Measurements from ENCODE around the gene PBX1. TPM values are rescaled to one million over a fixed set of nuclear protein-coding genes. Genes with fewer than 3 reads are reported as not detected.

The PBX1 gene
- total and polyA plus RNA-seq, 2 of the 4 experiments (the other 2 are of a cell fraction): 13.9 to 17.9 TPM

DNA sequence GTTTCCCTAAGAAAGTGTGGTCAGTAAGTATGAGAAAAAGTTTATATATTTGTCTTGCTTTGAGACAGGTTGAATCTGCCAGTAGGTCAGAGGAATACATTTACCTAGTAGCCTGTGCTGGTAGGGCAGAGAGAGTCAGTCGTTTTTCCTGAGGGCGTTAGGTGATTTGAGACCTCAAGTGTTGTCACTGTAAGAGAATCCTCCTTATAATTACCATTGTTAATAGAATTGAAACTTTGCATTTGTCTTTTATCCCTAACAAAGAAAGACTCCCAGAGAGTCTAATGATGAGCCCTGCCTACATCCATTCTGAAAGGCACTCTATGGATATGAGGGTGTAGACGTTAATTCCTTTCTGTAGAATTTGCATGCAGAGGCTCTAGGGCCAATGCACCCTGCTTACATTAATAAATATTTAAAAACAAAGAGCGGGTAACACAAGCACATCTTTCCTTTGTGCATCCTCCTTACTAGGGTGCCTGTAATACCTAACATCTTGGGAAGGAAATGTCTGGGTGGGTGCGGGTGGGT, 16.4 kb downstream of the PBX1 start:
- Histone ChIP-seq H2AK9ac (replicated peaks; ENCODE audit: low read depth, low read length, poor library complexity) (no peak overlapping the region), H3K14ac (replicated peaks; ENCODE audit: low read depth, low read length) (0 out of 2 replicates have a peak overlapping the region, but pooled peaks have one; percentile 85), H4K91ac (ENCODE audit: insufficient read depth, low read depth, low read length) (no peak overlapping the region), H2AK5ac (ENCODE audit: low read depth, low read length) (no peak overlapping the region), H3K9me1 (ENCODE audit: insufficient read depth, low read length) (peaks cover 11% of the 10 kb centered on the region), H3K9ac (ENCODE audit: low read depth, low read length) (peak overlapping the region; percentile 64), H2BK15ac (ENCODE audit: low read depth, low read length) (no peak overlapping the region), H2BK5ac (ENCODE audit: low read depth, low read length, poor library complexity, severe bottlenecking) (no peak overlapping the region), H4K8ac (ENCODE audit: low read depth in 2 of 2, low read length in 2 of 2) (peak overlapping the region; percentile 65 to 73; a peak in 3 of 4 replicates), H3K18ac (ENCODE audit: low read depth, low read length) (no peak overlapping the region), H3K4me3 (ENCODE audit: insufficient read depth, low read depth, low read length) (no peak overlapping the region), H3K23ac (ENCODE audit: low read depth, low read length) (peak overlapping the region; percentile 70; the same call in 1 of the 2 replicates), H3K27ac (ENCODE audit: insufficient read depth, low read length) (peak overlapping the region; percentile 84; the same call in 1 of the 2 replicates), H3K27me3 (ENCODE audit: control insufficient read depth, insufficient read depth, low read length) (no peaks in the 10 kb centered on the region), H3K4me2 (ENCODE audit: low read depth, low read length) (peak overlapping the region; percentile 79), H3K9me3 (ENCODE audit: control insufficient read depth, insufficient read depth, low read length) (no peaks in the 10 kb centered on the region), H3K4me1 (ENCODE audit: control insufficient read depth, insufficient read depth, low read length) (peaks cover 15% of the 10 kb centered on the region), H3K79me1 (ENCODE audit: low read depth in 1 of 2, low read length in 2 of 2) (peaks cover 22 to 44% of the 10 kb centered on the region in 2 experiments), H2BK20ac (ENCODE audit: low read depth, low read length) (no peak overlapping the region), H3K36me3 (ENCODE audit: control insufficient read depth, insufficient read depth, low read length) (peaks cover 8% of the 10 kb centered on the region; the same call in 1 of the 2 replicates), H2BK120ac (ENCODE audit: low read depth, low read length) (no peak overlapping the region), H3K56ac (ENCODE audit: extremely low read depth, insufficient read depth, low read length) (no peak overlapping the region), H3K4ac (ENCODE audit: low read depth, low read length) (peak overlapping the region; percentile 83; the same call in 1 of the 2 replicates), H4K5ac (ENCODE audit: low read depth, low read length) (no peak overlapping the region), H4K20me1 (ENCODE audit: insufficient read depth, low read length) (peaks cover 4% of the 10 kb centered on the region; the same call in 1 of the 2 replicates), H2AFZ (replicated peaks; ENCODE audit: low read length, poor library complexity) (no peak overlapping the region)
- intact Hi-C loops (cut with micrococcal nuclease): loop anchor here (5.0 kb wide), 1 partner anchor 172 kb away; no protein-coding TSS in a partner anchor
- CTCF ChIA-PET: interaction anchor here (0.7 kb wide), 1 partner anchor 170 kb away, joined by 5 read pairs; no protein-coding TSS in a partner anchor
- DNase-seq: no peak
- POLR2A ChIA-PET (ENCODE audit: unreplicated experiment): no interaction called here
- WGBS, 2 experiments (ENCODE audit: extremely low coverage in 2 of 2, insufficient read length in 1 of 2): no CpG with 5 or more reads among the region's 5 CpGs
- dilution Hi-C loops (cut with HindIII; ENCODE audit: low sequenced_read_pairs, unreplicated experiment): no loop called here
- in situ Hi-C loops (cut with MboI; ENCODE audit: low sequenced_read_pairs): no loop called here
- BruUV-seq (replicated peaks): no TSS peak
- ATAC-seq (ENCODE audit: low read depth): no peak
- TF ChIP-seq POLR2A (IDR thresholded peaks at IDR 0.05; ENCODE audit: low read depth, low read length) (no peak), CEBPB (IDR thresholded peaks at IDR 0.05; ENCODE audit: low read depth, low read length) (no peak), RFX5 (IDR thresholded peaks at IDR 0.05; ENCODE audit: low read depth, low read length) (no peak), FOS (IDR thresholded peaks at IDR 0.05; ENCODE audit: low read depth, low read length) (no peak), RAD21 (IDR thresholded peaks at IDR 0.05; ENCODE audit: low read length) (no peak), NFE2L2 (IDR thresholded peaks at IDR 0.05; ENCODE audit: low read depth, low read length) (no peak), MAFK (IDR thresholded peaks at IDR 0.05; ENCODE audit: low read depth, low read length) (no peak), MXI1 (IDR thresholded peaks at IDR 0.05; ENCODE audit: borderline replicate concordance, low read depth, low read length) (no peak), RCOR1 (IDR thresholded peaks at IDR 0.05; ENCODE audit: insufficient replicate concordance, low read length) (no peak), MAZ (IDR thresholded peaks at IDR 0.05; ENCODE audit: borderline replicate concordance, low read depth, low read length) (no peak), SMC3 (IDR thresholded peaks at IDR 0.05; ENCODE audit: low read depth, low read length) (no peak), BHLHE40 (IDR thresholded peaks at IDR 0.05; ENCODE audit: low read depth, low read length) (no peak), CHD1 (IDR thresholded peaks at IDR 0.05; ENCODE audit: low read depth, low read length) (no peak)
- TF ChIP-seq, protein P1, sequence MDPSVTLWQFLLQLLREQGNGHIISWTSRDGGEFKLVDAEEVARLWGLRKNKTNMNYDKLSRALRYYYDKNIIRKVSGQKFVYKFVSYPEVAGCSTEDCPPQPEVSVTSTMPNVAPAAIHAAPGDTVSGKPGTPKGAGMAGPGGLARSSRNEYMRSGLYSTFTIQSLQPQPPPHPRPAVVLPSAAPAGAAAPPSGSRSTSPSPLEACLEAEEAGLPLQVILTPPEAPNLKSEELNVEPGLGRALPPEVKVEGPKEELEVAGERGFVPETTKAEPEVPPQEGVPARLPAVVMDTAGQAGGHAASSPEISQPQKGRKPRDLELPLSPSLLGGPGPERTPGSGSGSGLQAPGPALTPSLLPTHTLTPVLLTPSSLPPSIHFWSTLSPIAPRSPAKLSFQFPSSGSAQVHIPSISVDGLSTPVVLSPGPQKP (IDR thresholded peaks at IDR 0.05; ENCODE audit: borderline replicate concordance, low read depth, low read length): no peak
- TF ChIP-seq, protein P2, sequence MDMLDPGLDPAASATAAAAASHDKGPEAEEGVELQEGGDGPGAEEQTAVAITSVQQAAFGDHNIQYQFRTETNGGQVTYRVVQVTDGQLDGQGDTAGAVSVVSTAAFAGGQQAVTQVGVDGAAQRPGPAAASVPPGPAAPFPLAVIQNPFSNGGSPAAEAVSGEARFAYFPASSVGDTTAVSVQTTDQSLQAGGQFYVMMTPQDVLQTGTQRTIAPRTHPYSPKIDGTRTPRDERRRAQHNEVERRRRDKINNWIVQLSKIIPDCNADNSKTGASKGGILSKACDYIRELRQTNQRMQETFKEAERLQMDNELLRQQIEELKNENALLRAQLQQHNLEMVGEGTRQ (IDR thresholded peaks at IDR 0.05; ENCODE audit: low read depth, low read length): no peak
- TF ChIP-seq, protein P3, sequence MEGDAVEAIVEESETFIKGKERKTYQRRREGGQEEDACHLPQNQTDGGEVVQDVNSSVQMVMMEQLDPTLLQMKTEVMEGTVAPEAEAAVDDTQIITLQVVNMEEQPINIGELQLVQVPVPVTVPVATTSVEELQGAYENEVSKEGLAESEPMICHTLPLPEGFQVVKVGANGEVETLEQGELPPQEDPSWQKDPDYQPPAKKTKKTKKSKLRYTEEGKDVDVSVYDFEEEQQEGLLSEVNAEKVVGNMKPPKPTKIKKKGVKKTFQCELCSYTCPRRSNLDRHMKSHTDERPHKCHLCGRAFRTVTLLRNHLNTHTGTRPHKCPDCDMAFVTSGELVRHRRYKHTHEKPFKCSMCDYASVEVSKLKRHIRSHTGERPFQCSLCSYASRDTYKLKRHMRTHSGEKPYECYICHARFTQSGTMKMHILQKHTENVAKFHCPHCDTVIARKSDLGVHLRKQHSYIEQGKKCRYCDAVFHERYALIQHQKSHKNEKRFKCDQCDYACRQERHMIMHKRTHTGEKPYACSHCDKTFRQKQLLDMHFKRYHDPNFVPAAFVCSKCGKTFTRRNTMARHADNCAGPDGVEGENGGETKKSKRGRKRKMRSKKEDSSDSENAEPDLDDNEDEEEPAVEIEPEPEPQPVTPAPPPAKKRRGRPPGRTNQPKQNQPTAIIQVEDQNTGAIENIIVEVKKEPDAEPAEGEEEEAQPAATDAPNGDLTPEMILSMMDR (conservative IDR thresholded peaks at IDR 0.05; ENCODE audit: low read depth, low read length): no peak
